Diencephalon (tissue), 1 donor: ENCODE data around the gene PRDM16. TPM values are rescaled to one million over a fixed set of nuclear protein-coding genes. Genes with fewer than 3 reads are reported as not detected.

ENCODE experiments used
- total RNA-seq: library from RNA; depleted of rRNA; stranded (reverse); fragments of >200 nt; gene quantifications from one replicate; pipeline ENCODE4 v1.2.3, GENCODE V29; 2014

Gene PRDM16
- total RNA-seq = 3.2 TPM

GRCh38 chr1:3068564-3069431 lies at the start of gene PRDM16:
Gene PRDM16, plus strand, starts transcription at chr1:3069203. Its CDS starts 57 bp downstream, at chr1:3069260.

GRCh38 chr1:3021233-3021671 lies 47.8 kb upstream of the PRDM16 start, which contains the start of gene ACTRT2:
Gene ACTRT2, plus strand, starts transcription at chr1:3021467. Its CDS starts 220 bp downstream, at chr1:3021687.

DNA sequence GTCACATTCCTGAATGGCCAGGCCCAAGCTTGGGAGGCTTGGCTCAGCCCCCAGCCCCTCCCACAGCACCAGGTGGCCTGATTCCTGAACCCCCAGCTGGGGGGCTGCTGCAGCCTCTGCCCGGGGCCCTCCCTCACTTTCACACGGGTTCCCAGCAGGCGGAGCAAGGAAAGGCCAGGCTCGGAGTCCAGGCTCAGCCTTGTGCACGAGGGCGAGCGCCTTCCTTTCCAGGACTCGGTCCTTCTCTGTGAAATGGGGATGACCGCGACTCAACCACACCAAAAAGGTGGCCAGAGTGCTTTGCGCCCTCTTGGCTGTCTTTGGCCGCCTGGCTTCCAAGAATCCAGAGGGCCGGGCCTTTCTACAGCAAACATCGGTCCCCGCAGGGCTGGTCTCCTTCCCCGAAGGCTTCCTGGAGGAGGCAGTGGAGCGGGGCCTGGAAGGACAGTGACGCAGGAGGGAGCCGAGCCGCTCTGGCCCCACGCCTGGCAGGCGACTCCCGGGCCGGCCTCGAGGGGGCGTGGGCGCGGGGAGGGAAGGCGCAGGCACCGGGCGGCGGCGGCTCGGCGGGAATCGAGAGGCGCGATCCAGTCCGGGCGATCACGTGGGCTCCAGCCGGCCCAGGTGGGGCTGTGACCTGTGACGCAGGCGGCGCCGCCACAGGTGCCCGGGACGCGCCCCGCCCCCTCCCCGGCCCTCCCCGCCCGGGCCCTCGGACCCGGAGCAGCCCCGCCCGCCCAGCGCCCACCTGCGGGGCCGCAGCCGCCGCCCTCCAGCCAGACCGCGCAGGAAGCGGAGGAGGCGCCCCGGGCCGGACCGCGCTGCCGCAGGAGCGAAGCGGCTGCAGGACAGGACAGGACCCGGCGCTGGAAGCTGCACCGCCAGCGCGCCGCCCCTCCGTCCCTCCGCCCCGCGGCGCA lies 385.1 kb downstream of the PRDM16 start, which contains the start of gene ARHGEF16:
ARHGEF16 (plus strand) TSS at position 775 of the 920 bp plus-strand sequence. CDS start 8,420 bp downstream, outside the sequence.

Other genes starting within 250 kb of the PRDM16 start
- not detected for gene ACTRT2, start 47.7 kb upstream of the PRDM16 start, total RNA-seq